Hematopoietic multipotent progenitor cell treated with erythropoietin and hydrocortisone succinate and interleukin-3 and kit ligand, for 6 days (in vitro differentiated cells): Measurements from ENCODE around the gene PPFIA4.
A peak's percentile ranks its signal among the peaks of the same experiment; 100 is the strongest.
"Not testable (repeated sequence)": the region's sequence is repeated elsewhere in the genome, so short reads cannot be mapped to it uniquely, and the experiment has no call there.

Source experiments
- DNase-seq: peaks from one replicate; pipeline ENCODE4 v3.0.0-alpha.2; 2015

The PPFIA4 gene

GRCh38 chr1:203026031-203026665 is at the start of gene PPFIA4:
Gene PPFIA4, plus strand, starts transcription at chr1:203026491. Its CDS starts 12,518 bp downstream, at chr1:203039009.
- peak; percentile 93 for DNase-seq

GRCh38 chr1:202976633-202977032 is 49.7 kb upstream of the PPFIA4 start:
- peak; percentile 51 for DNase-seq

DNA sequence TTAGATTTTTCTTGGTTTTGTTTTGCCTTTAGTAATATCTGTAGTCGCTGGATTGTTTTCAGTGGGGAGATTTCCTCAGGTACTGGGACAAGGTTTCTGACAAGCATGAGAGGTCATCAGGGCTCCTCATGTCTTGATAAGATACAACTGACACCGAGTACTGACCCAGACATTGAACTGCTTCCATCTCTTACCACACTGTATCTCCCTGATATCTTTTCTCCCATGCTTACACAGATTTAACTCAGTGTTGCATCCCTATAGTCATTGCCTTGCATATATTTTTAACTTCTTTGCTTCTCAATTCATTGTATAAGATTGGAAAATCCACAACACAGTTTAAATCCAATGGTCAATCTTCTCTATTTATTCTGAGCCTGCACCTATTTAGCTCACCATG is 46.8 kb upstream of the PPFIA4 start:
- DNase-seq = no peak

DNA sequence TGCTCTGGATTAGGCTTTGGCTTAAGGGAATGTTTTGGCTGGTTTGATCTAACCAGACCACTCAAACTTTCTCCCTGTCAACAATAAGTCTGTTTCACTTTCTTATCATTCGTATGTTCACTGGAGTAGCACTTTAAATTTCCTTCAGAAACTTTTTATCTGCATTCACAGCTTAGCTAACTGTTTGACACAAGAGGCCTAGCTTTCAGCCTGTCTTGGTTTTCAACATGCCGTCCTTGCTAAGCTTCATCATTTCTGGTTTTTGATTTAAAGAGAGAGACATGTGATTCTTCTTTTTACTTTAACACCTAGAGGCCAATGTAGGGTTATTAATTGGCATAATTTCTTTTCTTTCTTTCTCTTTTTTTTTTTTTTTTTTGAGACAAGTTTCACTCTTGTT is 44.4 kb upstream of the PPFIA4 start:
- peak; percentile 78 for DNase-seq

DNA sequence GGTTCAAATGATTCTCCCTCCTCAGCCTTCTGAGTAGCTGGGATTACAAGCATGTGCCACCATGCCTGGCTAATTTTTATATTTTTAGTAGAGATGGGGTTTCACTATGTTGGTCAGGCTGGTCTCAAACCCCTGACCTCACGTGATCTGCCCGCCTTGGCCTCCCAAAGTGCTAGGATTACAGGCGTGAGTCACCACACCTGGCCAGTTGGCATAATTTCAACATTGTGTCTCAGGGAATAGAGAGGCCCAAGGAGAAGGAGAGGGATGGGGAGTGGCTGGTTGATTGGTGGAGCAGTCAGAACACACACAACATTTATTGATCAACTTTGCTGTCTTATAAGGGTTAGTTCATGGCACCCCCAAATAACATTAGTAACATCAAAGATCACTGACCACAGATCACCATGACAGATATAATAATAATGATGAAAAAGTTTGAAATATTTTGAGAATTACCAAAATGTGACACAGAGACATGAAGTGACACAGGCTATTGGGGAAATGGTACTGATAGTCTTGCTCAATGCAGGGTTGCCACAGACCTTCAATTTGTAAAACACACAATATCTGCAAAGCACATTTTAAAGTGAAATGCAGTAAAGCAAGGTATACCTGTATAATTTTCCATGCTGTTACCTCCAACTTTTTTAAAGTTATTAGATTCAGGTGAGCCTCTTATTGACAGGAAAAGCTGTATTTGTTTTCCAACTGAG is 43.4 kb upstream of the PPFIA4 start:
- DNase-seq = peak; percentile 38

GRCh38 chr1:202986120-202986519 is 40.2 kb upstream of the PPFIA4 start:
- not testable (repeated sequence) for DNase-seq

GRCh38 chr1:202987255-202987654 is 39.0 kb upstream of the PPFIA4 start:
- DNase-seq = no peak

GRCh38 chr1:202987922-202988583 is 38.2 kb upstream of the PPFIA4 start:
- DNase-seq = no peak

- no peak for DNase-seq
Measured at GRCh38 chr1:202989879-202990278, 36.4 kb upstream of the PPFIA4 start.

DNA sequence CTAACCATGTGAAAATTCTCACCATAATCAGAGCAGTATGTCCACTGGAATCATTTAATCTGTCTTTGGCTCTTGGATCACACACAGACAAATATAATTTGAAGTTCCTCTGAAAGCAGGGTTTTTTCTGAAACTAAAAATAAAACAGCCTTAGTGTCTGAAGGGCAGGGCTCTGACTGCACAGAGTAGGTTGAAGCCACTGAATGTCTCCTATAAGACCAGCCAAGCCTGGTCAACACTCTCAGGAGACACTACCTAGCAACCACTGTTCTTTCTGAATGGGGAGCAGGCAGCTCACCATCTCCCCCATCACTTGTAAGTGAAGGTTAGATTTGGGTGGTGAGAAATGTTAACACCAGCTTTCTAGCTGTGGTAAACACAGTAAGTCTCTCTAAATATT is 35.2 kb upstream of the PPFIA4 start:
- no peak for DNase-seq

DNA sequence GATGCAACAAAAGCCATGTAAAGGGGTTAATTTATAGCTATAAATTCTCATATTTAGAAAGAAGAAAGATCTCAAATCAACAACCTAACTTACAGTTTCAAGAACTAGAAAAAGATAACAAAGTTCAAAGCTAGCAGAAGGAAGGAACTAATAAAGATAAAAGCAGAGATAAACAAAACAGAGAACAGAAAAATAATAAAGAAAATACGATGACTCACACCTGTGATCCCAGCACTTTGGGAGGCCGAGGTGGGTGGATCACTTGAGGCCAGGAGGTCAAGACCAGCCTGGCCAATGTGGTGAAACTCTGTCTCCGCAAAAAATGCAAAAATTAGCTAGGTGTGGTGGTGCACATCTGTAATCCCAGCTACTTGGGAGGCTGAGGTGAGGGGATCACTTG is 31.5 kb upstream of the PPFIA4 start:
- no peak for DNase-seq

DNA sequence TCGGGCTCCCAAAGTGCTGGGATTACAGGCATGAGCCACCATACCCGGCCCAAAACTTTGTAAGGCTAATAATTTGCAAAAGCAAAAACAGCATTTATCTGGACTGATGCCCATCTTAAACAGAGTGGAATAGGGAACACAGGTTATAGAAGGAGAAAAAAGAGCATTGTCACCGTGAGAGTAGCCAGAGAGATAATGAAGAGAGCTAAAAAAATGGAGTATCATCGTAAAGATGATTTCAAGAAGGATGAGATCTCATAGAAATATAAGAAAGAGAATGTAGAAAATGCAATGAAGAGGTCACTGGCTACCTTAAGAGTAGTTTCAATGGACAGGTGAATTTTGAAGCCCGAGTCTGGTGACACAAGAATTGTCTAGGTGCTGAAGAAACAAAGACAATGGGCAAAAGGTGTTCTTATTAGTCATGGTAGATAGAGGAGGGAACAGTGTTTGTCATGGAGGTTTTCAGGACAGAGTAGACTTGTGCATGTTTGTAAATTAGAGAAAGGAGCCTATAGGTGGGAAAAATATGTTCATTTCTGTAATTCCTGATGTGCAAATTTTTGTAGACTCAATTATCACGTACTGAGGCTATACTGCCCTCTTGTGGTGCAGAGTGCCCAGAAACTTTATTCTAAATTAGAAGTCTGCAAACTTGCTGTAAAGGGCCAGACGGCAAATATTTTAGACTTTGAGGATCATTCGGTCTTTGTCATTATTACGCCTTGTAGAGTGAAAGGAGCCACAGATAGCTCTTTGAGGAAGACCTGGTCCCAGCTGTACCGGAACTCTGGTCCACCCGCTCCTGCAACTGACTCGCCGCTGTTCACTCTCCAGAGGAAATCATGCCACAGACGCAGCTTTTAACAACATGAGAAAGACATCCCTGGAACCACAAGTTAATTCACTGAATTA is 27.2 kb upstream of the PPFIA4 start:
- peak; percentile 93 for DNase-seq

DNA sequence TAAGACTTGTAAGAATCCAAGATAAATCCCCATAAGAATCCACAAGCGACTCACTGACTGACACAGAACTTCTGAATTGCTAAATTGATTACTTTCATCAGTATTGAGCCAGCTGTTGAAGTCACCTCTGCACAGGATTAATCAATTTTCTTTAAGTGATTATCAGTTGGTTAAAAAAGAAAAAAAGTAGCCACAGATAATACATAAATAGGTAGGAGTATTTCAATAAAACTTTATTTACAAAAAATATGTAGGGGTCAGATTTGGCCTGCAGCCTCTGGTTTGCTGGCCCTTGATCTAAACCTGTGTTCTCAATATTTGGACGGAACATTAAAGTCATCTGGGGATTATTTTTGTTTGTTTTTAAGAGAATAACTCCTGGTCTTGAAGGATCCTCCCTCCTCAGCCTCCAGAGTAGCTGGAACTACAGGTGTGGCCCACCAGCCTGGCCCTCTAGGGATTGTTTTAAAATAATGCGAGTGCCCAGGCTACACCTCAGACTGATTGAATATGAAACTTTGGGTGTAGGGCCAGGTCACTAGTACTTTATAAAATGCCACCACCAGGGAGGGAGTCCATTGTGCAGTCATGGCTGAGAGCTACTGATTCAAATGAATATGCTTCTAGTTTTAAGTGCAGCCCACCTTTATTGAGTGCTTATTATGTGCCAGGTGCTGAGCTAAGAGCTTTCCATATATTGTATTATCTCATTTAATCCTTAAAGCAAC is 25.9 kb upstream of the PPFIA4 start:
- DNase-seq = no peak

DNA sequence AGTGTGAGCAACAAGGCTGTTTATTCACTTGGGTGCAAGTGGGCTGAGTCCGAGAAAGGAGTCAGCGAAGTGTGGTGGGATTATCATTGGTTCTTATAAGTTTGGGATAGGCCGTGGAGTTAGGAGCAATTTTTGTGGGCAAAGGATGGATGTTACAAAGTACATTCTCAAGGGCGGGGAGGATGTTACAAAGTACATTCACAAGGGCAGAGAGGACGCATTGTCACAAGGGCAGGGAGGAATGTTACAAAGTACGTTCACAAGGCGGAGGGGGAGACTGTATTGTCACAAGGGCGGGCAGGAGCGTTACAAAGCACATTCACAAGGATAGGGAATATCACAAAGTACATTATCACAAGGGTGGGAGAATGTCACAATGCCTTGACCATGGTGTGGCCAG is 24.3 kb upstream of the PPFIA4 start:
- DNase-seq = no peak

DNA sequence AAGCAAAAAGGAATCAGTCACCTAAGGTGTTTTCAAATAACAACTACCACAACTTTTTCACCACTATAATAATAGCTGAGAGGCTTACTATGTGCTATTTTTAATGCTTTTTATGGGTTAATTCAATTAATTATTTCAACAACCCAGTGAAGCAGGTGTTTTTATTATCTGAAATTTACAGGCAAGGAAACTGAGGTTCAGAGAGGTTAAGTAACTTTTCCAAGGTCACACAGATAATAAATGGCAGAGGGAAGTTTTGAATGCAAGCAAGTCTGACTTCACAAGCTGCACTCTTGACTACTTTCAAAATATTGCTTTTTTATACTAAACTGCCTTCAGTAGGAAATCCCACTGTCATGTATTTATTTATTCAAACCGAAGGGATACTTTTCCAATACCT is 23.3 kb upstream of the PPFIA4 start:
- DNase-seq = no peak

- peak; percentile 94 for DNase-seq
Measured at GRCh38 chr1:203005395-203006142, 20.7 kb upstream of the PPFIA4 start.

DNA sequence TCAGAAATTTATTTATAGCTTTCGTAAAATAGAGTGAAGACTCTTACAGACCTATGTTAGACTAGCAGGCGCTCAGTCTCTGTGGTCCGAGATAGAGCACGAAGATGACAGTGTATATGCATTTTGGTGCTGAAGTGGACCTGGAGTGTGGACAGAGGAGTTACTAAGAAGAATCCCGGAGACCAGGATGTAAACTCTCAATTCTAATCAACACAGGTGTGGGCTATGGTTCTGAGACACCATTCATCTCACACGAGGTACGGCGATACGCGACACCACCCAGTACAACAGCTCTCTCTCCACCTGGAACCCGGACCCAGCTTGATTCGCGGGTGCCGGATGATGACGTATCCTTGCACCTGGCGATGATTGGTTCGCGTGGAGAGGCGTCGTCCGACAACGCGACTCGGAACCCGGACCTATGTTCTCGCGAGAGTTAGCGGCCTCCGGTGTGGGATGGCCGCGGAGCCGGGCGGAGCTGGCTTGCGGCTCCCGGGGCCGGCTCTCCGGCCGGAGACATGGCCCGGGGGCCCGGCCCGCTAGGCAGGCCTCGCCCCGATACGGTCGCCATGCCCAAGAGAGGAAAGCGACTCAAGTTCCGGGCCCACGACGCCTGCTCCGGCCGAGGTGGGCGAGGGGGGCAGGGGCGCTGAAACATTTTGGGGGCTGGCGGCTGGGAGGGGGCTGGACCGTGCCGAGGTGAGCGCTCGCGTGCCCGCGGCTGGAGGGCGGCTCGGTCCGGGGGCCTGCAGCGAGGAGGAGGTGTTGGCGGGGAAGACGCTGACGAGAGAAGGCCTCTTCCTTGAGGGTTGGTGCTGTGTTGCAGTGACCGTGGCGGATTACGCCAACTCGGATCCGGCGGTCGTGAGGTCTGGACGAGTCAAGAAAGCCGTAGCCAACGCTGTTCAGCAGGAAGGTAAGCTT is 19.1 kb upstream of the PPFIA4 start, which contains the start of gene TMEM183A:
Gene TMEM183A (plus strand): TSS at position 427 of the 924 bp plus-strand sequence. CDS start 92 bp downstream, at position 519.
- peak; percentile 99 for DNase-seq

DNA sequence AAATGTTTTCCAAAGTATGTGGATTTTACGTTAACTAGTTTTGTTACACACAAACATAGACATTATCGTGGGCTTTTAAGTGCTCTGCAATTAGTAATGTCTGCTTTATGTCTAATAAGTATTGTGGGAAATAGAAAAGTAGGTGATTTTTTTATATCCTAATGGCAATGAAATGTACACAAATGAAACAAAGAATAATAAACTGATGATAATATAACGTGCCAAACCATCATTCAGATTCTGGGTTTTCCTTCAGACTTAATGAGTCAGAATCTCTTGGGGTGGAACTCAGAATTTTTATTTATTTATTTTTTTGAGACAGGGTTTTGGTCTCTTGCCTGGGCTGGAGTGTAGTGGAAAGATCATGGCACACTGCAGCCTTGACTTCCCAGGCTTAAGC is 17.1 kb upstream of the PPFIA4 start:
- DNase-seq = no peak

GRCh38 chr1:203011582-203011981 is 14.7 kb upstream of the PPFIA4 start:
- DNase-seq = no peak

- no peak for DNase-seq
Measured at GRCh38 chr1:203017061-203017460, 9.2 kb upstream of the PPFIA4 start.
